GM18505 (cell line): Measurements from ENCODE around the gene RPL35A.
"Not testable (repeated sequence)": the region's sequence is repeated elsewhere in the genome, so short reads cannot be mapped to it uniquely, and the experiment has no call there.

ENCODE experiments used
- ATAC-seq: cut with Tn5 transposase; IDR thresholded peaks from one replicate; pipeline ENCODE4 v1.9.1; 2021; ENCODE audit not compliant: unreplicated experiment
- POLR2A ChIP-seq: IDR thresholded peaks from 4 replicates; pipeline ENCODE4 v1.6.1; 2011; ENCODE audit warnings: borderline replicate concordance; ENCODE audit not compliant: insufficient read depth, insufficient read length; ENCODE audit errors: extremely low read depth

The RPL35A gene

DNA sequence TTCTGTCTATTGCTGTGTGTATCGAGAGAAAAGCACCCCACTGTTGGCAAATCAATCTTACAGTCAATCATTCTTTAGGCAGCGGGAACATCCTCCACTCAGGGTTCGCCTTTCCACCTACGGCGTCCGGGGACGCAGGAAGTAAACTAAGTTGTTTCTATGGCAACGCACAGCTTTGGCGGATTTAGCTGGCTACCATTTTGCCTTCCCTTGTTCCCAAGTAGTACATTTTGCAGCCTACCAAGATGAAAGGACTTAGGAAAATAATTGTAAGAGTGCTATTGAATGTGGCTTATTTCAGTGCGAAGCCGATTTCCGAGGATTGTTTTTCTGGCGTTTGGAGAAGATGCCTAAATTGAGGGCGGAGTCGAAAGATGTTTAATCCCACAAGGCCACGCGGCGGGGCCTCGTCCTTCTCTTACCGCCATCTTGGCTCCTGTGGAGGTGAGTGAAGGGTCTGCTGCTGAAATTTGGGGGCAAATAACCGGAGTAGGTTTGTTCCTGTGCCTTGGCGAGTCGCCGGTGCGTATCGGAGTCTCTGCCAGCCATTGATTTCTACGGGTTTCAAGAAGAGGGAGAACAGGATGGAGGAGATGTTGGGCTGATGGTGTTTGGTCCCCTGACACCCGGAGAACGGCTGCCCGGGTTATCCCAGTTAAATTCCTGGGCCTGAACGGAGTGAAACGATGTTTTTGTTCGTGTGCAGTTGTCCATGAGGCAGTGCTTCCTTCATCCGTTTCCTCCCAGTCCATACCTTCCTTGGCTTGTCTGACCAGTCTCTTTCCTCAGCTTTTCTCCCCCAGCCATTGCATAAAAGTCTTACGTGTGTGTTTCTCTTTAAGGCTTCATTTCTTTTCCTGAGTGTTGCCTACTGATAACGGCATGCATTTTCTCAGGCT lies at the start of gene RPL35A:
Gene RPL35A (plus strand): TSS at position 413 of the 899 bp plus-strand sequence. CDS start 778 bp downstream, outside the sequence.
- peak; percentile 86 for ATAC-seq
- TF ChIP-seq POLR2A = peak; percentile 99

DNA sequence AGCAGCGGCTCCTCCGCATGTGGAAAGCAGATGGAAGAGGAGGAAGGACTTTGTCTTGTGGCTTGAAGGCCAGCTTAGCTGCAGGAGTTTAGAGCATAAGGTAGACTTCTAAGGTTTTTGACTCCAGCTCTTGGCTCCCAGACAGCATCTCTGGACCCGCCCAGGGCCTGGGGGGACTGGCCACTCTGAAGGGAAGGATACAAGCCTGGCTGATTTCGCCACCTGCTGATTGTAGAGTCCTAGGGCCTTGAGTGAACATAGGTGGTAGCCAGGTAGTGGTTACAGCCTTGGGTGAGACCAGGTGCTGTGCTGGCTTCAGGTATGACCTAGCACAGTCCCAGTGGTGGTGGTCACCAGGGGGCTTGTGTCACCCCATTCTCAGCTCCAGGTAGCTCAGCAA lies 48.4 kb upstream of the RPL35A start:
- ATAC-seq = no peak
- no peak for TF ChIP-seq POLR2A

DNA sequence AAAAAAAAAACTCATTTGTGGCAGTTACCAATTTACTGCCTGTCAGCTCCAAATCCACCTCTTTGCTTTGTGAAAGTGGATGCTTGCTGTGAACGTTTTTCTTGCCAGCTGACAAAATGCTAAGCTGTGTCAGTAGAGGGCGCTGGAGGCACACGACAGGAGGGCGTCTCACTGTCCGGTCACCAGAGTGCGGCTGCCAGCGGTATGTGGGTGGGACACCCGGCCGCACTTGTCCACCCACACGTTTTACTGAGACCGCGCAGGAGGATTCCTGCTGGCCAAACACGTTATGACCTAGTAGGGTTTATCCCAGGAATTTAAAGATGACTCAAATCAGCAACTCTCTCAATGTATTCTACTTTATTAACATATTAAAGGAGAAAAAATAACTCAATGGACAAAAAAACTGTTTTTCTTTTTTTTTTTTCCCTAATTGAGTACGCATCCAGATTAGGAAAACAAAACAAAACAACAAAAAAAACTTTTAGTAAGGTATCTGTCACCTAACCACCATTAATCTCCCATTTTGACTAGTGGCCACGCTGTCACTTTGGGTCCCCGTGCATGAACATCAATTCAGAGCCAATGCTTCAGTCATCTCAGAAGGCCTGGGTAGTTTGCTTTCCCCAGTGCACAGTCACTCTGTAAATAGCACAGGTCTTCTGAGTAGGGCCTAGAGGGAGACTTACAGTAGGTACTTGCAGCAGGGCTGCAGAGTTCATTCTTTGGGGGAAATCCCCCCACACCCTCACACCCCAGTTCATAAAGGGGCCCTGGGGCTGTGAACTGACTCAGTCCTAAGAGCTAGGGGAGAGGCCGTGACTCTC lies 43.8 kb upstream of the RPL35A start:
- no peak for TF ChIP-seq POLR2A
- peak; percentile 79 for ATAC-seq

DNA sequence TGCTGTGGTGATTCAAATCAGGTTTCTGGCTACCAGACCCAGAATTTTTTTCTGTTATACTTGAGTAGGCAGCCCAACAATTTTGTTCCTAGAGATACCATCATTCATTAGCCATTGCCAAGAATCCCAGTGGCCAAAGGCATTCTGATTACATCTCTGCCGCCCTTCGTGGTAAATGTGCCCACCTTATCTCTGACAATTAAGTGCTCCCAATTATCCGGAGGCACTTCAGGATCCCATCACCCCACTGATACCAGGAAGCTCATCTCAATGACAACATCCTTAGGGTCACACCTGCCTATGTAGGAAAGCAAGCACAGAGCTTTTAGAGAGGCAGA lies 43.2 kb upstream of the RPL35A start:
- no peak for TF ChIP-seq POLR2A
- ATAC-seq = no peak

DNA sequence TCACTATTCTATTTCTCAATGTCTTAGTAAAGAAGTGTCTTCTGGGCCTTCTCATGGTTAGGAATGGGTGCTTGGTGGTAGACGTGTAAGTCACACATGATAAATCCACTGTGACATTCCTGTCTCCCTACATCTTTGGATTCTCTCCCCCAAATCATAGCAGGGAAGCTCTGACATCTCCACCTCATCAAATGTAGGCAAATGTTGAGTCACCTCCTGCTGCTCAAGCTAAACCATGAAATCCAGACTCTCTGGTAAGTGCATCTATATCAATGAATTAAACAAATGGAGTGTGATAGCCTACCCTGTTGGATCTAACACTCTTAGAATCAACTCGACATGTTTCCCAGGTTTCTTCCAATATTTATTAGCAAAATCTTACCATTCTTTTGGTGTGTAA lies 42.8 kb upstream of the RPL35A start:
- no peak for ATAC-seq
- TF ChIP-seq POLR2A = no peak

GRCh38 chr3:197908550-197908949 lies 41.4 kb upstream of the RPL35A start:
- ATAC-seq = not testable (repeated sequence)

DNA sequence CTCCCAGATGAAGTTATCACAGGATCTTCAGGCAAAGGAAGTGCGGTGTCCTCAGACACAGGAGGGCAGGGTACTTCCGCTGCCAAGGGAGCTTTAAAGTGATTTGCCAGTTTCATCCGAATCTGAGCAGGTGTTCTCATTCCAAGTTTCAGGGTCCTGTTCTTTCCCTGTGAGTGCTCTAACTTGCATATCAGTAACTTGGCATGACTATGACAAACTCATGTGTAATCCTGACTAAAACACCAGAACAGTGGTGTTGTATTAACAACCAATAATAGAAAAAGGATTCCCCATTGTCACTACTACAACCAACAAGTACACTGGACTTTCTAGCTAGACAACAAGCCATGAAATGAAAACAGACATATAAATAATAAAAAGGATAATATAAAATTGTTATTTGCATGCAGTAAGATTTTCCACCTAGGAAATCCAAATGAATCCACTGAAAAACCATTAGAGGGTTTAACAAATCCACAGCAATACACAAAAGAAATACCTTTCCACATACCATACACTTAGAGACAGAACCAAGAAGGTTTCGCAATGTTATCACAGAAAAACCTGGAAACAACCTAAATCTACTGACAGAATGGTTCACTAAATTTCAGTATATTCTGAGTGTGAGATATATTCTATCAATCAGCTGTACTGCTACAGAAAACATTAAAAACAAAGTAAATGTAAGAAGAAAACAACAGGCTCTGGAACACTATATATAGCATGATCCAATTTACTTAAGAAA lies 40.9 kb upstream of the RPL35A start:
- TF ChIP-seq POLR2A = no peak
- no peak for ATAC-seq

DNA sequence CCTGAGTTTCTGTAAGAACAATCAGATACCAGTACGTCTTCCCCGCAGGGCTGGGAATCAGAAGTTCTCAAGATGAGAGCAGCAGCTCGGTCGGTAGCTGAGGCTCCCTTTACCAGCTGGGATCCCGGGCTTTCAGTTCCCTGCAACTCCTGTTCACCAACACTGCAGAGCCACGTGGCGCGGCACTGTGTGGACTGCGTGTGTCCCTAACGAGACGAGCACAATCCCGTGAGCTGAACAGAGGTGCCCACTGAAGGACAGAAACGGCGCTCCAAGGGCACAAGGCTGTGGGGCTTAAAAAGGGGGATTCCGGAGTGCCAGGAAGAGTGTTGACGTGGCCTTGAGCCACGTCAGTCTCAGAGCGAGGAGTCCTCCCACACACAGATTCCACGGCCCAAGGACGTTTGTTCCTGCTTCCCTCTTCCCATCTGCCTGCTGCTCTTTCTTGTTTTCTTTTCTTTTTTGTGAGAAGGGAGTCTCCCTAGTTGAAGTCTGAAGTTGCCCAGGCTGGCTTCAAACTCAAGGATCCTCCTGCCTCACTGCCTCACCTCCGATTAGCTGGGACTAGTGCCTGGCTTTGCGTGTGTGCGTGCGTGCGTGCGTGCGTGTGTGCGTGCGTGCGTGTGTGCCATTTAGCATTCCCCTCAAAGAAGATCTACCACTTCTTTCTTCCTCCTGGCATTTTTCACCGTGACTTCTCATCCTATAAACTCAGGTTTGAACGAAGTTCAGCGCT lies 37.1 kb upstream of the RPL35A start:
- TF ChIP-seq POLR2A = peak; percentile 57
- ATAC-seq = no peak

GRCh38 chr3:197913641-197914380 lies 36.2 kb upstream of the RPL35A start:
- no peak for TF ChIP-seq POLR2A
- no peak for ATAC-seq

GRCh38 chr3:197921429-197922275 lies 28.3 kb upstream of the RPL35A start:
- ATAC-seq = not testable (repeated sequence)

DNA sequence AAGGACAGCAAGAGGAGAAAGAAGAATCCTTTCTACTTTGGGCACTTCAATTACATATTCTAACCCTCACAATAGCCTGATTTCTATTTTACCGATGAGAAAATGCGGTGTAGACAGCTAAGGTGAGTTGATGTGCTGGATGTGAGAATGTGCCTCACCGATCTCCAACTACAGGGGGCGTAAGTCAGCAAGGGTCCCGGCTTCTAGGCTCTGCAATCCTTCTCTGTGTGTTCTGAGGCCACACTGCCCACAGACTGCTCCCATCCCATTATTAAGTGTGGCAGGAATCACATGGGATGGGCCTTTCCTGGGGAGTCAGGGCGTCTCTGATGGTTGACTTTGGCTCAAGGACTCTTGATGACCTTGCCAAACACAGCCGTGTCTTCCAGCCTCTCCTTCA lies 23.6 kb upstream of the RPL35A start:
- TF ChIP-seq POLR2A = no peak
- no peak for ATAC-seq

DNA sequence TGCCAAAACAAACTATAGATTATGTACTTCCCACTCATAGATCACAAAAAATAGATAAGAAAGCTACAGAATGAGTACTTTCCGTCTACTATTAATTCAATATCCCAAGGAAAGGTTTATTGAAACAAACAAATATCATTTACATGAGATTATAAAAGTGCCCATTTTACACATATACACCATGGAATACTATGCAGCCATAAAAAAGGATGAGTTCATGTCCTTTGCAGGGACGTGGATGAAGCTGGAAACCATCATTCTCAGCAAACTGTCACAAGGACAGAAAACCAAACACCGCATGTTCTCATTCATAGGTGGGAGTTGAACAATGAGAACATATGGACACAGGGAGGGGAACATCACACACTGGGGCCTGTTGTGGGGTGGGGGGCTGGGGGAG lies 22.4 kb upstream of the RPL35A start:
- not testable (repeated sequence) for ATAC-seq
